MCF 10A (cell line): ENCODE data around the gene ANKRD39. TPM values are rescaled to one million over a fixed set of nuclear protein-coding genes. Genes with fewer than 3 reads are reported as not detected.

Source experiments
- BruUV-seq: library from RNA; stranded (reverse); fragments of 400-500 nt; replicated peaks from 2 replicates; lab custom pipeline; 2021; lab: Mats Ljungman, UMichigan
- CTCF ChIA-PET: fragments of 300-600 bp; sonication (Branson Sonifier 250); formaldehyde crosslinking; extraction: SDS; loops from one replicate; lab custom pipeline; 2021; ENCODE audit warnings: antibody characterized with exemption, inconsistent platforms; lab: Yijun Ruan, JAX
- POLR2A ChIA-PET: fragments of 300-600, 350-650 bp; sonication (Branson Sonifier 250); formaldehyde crosslinking; extraction: SDS; loops from one replicate; lab custom pipeline; 2020; ENCODE audit warnings: antibody characterized with exemption, inconsistent platforms; lab: Yijun Ruan, JAX
- DNase-seq: peaks from one replicate; pipeline ENCODE4 v3.0.0-alpha.2; 2018; ENCODE audit not compliant: unreplicated experiment
- H3K27ac Mint-ChIP-seq: one replicate; pipeline ENCODE4 v1.8.0; 2022; ENCODE audit warnings: mild to moderate bottlenecking, low read depth, mixed read lengths; ENCODE audit not compliant: unreplicated experiment
- H3K27me3 Mint-ChIP-seq: one replicate; pipeline ENCODE4 v1.8.0; 2022; ENCODE audit warnings: mixed read lengths; ENCODE audit not compliant: insufficient read depth, unreplicated experiment
- H3K36me3 Mint-ChIP-seq: one replicate; pipeline ENCODE4 v1.8.0; 2022; ENCODE audit warnings: mild to moderate bottlenecking, moderate library complexity, mixed read lengths; ENCODE audit not compliant: insufficient read depth, unreplicated experiment
- H3K4me1 Mint-ChIP-seq: one replicate; pipeline ENCODE4 v1.8.0; 2022; ENCODE audit warnings: mixed read lengths; ENCODE audit not compliant: insufficient read depth, unreplicated experiment
- H3K4me3 Mint-ChIP-seq: one replicate; pipeline ENCODE4 v1.8.0; 2022; ENCODE audit warnings: mild to moderate bottlenecking, moderate library complexity, mixed read lengths; ENCODE audit not compliant: unreplicated experiment
- H3K9me3 Mint-ChIP-seq: one replicate; pipeline ENCODE4 v1.8.0; 2022; ENCODE audit warnings: mixed read lengths; ENCODE audit not compliant: unreplicated experiment
- CTCF ChIP-seq: fragments of 200-600 bp; IDR thresholded peaks from one replicate; pipeline ENCODE4 v1.8.0; 2022; ENCODE audit warnings: antibody characterized with exemption, mild to moderate bottlenecking; ENCODE audit not compliant: unreplicated experiment
- intact Hi-C: fragments of 100-400 bp; cut with micrococcal nuclease; formaldehyde crosslinking; loops from 2 replicates; pipeline ENCODE4 v1.14.1; 2022
- total RNA-seq: library from RNA; stranded (reverse); gene quantifications from 2 replicates; pipeline ENCODE4 v1.2.3, GENCODE V29; 2022

ANKRD39 gene
- total RNA-seq, 1 experiment from 2014 or later, result 14.0 TPM

- no peaks in the 10 kb centered on the region for H3K27me3 Mint-ChIP-seq
- H3K9me3 Mint-ChIP-seq, result no peaks in the 10 kb centered on the region
- no peak overlapping the region for H3K27ac Mint-ChIP-seq
- intact Hi-C loops, result no loop called here
- CTCF ChIA-PET, result interaction anchor here (0.6 to 0.7 kb wide), 2 partner anchors 122 to 185 kb away, joined by 3 read pairs; no protein-coding TSS in a partner anchor
- DNase-seq, result no peak
- H3K36me3 Mint-ChIP-seq, result peaks cover 65% of the 10 kb centered on the region
- no peak for TF ChIP-seq CTCF
- POLR2A ChIA-PET, result interaction anchor here (0.8 kb wide), 1 partner anchor 12 kb away, joined by 3 read pairs; the partner anchor contains the start of gene CNNM3
- H3K4me1 Mint-ChIP-seq, result peaks cover 7% of the 10 kb centered on the region
- no peak overlapping the region for H3K4me3 Mint-ChIP-seq
- no TSS peak for BruUV-seq
Observed at GRCh38 chr2:96828874-96829273, 28.9 kb downstream of the ANKRD39 start.

- no peaks in the 10 kb centered on the region for H3K27me3 Mint-ChIP-seq
Observed at GRCh38 chr2:96828436-96828835, 29.4 kb downstream of the ANKRD39 start.

GRCh38 chr2:96826546-96827278 lies 31.1 kb downstream of the ANKRD39 start:
- Mint-ChIP-seq H3K36me3 (peaks cover 66% of the 10 kb centered on the region), H3K9me3 (no peaks in the 10 kb centered on the region), H3K27me3 (no peaks in the 10 kb centered on the region), H3K27ac (no peak overlapping the region), H3K4me1 (no peaks in the 10 kb centered on the region), H3K4me3 (no peak overlapping the region)
- ChIA-PET CTCF (interaction anchor here (1.4 kb wide), 1 partner anchor 10 kb away, joined by 6 read pairs; the partner anchor contains the start of gene CNNM3), POLR2A (no interaction called here)
- no peak for DNase-seq
- BruUV-seq, result no TSS peak
- no peak for TF ChIP-seq CTCF
- intact Hi-C loops, result no loop called here

More at GRCh38 chr2:96828436-96828835, 29.4 kb downstream of the ANKRD39 start:
- intact Hi-C loops, result no loop called here
- H3K27ac Mint-ChIP-seq, result no peak overlapping the region
- CTCF ChIA-PET, result interaction anchor here (0.7 kb wide), 1 partner anchor 185 kb away, joined by 3 read pairs; no protein-coding TSS in a partner anchor
- no peak overlapping the region for H3K4me3 Mint-ChIP-seq
- peaks cover 67% of the 10 kb centered on the region for H3K36me3 Mint-ChIP-seq
- peaks cover 7% of the 10 kb centered on the region for H3K4me1 Mint-ChIP-seq
- POLR2A ChIA-PET, result interaction anchor here (0.8 kb wide), 1 partner anchor 12 kb away, joined by 3 read pairs; the partner anchor contains the start of gene CNNM3
- DNase-seq, result no peak
- no peak for TF ChIP-seq CTCF
- BruUV-seq, result no TSS peak
- H3K9me3 Mint-ChIP-seq, result no peaks in the 10 kb centered on the region

- intact Hi-C loops, result no loop called here
- Mint-ChIP-seq H3K27me3 (no peaks in the 10 kb centered on the region), H3K36me3 (peaks cover 57% of the 10 kb centered on the region), H3K4me1 (peaks cover 6% of the 10 kb centered on the region), H3K4me3 (no peak overlapping the region), H3K27ac (no peak overlapping the region), H3K9me3 (no peaks in the 10 kb centered on the region)
- TF ChIP-seq CTCF, result no peak
- DNase-seq, result no peak
- POLR2A ChIA-PET, result interaction anchor here (1.4 to 1.5 kb wide), 2 partner anchors 9 to 17 kb away, joined by 3 to 4 read pairs; no protein-coding TSS in a partner anchor
- no TSS peak for BruUV-seq
- CTCF ChIA-PET, result interaction anchor here (0.6 kb wide), 2 partner anchors 9 to 32 kb away, joined by 3 to 4 read pairs; no protein-coding TSS in a partner anchor
Observed at GRCh38 chr2:96825057-96825456, 32.8 kb downstream of the ANKRD39 start.
